Measurements from ENCODE around the gene IMMP2L. TPM values are rescaled to one million over a fixed set of nuclear protein-coding genes. Genes with fewer than 3 reads are reported as not detected.
A peak's percentile ranks its signal among the peaks of the same experiment; 100 is the strongest.

The IMMP2L gene
- total RNA-seq, 4 donors from 2014 or later = 8.3 to 19.2 (median 17.8) TPM

DNA sequence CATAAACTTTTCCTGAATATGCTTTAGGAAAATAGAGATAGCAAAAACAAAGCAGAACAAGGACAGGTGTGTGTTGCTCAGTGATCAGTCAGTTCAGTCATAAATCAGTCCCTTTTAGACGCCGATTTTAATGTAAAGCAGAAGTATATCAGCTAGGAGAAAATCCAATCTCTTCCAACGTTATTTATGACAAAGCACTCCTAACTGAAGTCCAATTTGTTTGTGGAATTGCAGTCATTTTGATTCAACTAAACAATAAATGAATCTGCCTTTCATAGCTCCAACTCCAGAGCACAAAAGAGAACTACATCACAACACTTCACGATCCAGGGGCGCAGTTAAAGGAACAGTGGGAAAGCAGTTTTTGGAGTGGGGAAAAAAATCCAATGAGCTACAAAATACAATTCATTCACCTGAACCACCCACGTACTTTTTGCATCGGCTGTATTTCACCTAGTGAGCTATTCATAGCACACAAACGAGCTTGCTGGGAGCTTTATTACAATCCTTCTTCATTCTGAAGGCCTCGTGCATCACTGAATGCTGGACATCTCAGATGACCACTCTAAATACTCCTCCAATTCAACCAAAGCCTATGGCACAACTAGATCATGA, 320.0 kb downstream of the IMMP2L start:
- no peak overlapping the region for H3K4me3 ChIP-seq
- H3K36me3 ChIP-seq = no peaks in the 10 kb centered on the region
- ATAC-seq (no peak), DNase-seq (no peak)
- TF ChIP-seq POLR2A (IDR thresholded peaks at IDR 0.05) = no peak
- TF ChIP-seq, protein P1, sequence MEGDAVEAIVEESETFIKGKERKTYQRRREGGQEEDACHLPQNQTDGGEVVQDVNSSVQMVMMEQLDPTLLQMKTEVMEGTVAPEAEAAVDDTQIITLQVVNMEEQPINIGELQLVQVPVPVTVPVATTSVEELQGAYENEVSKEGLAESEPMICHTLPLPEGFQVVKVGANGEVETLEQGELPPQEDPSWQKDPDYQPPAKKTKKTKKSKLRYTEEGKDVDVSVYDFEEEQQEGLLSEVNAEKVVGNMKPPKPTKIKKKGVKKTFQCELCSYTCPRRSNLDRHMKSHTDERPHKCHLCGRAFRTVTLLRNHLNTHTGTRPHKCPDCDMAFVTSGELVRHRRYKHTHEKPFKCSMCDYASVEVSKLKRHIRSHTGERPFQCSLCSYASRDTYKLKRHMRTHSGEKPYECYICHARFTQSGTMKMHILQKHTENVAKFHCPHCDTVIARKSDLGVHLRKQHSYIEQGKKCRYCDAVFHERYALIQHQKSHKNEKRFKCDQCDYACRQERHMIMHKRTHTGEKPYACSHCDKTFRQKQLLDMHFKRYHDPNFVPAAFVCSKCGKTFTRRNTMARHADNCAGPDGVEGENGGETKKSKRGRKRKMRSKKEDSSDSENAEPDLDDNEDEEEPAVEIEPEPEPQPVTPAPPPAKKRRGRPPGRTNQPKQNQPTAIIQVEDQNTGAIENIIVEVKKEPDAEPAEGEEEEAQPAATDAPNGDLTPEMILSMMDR (IDR thresholded peaks at IDR 0.05 in 4 of 5, conservative IDR thresholded peaks at IDR 0.05 in 1 of 5) = no peak
- H3K27ac ChIP-seq = no peak overlapping the region
- intact Hi-C loops (cut with DNase I; ENCODE audit: low total_unique reads) (no loop called here), in situ Hi-C loops (cut with MboI; ENCODE audit: low sequenced_read_pairs in 4 of 4) (no loop called here)
- H3K27me3 ChIP-seq = no peaks in the 10 kb centered on the region
- no peaks in the 10 kb centered on the region for H3K9me3 ChIP-seq
- H3K4me1 ChIP-seq = peaks cover 0 to 9% of the 10 kb centered on the region in 2 donors

DNA sequence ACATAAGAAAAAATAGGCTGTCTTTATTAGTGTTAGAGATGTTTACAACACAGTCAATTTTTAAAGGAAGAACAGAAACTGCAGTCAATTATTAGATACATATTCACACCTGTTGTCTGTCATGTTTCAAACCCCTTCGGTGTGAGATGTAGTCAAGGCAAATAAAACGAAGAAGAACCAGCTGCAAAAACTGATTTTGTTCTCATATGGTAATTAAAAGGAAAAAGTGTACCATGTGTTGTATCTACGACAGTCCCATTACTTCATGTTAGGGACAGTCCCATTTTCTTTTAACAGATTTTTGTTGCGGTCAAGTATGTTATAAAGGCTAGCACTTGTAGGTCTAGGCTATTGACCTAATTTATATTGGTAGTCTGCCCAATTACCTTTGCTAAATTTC, 321.9 kb downstream of the IMMP2L start:
- Histone ChIP-seq H3K27ac (no peak overlapping the region), H3K36me3 (no peaks in the 10 kb centered on the region), H3K27me3 (no peaks in the 10 kb centered on the region), H3K4me1 (peaks cover 0 to 9% of the 10 kb centered on the region in 2 donors), H3K9me3 (no peaks in the 10 kb centered on the region), H3K4me3 (no peak overlapping the region)
- in situ Hi-C loops (cut with MboI; ENCODE audit: low sequenced_read_pairs in 4 of 4) (no loop called here), intact Hi-C loops (cut with DNase I; ENCODE audit: low total_unique reads) (no loop called here)
- ATAC-seq = no peak
- DNase-seq = no peak
- TF ChIP-seq, protein P1 (IDR thresholded peaks at IDR 0.05 in 4 of 5, conservative IDR thresholded peaks at IDR 0.05 in 1 of 5) = no peak
- TF ChIP-seq POLR2A (IDR thresholded peaks at IDR 0.05) = no peak

DNA sequence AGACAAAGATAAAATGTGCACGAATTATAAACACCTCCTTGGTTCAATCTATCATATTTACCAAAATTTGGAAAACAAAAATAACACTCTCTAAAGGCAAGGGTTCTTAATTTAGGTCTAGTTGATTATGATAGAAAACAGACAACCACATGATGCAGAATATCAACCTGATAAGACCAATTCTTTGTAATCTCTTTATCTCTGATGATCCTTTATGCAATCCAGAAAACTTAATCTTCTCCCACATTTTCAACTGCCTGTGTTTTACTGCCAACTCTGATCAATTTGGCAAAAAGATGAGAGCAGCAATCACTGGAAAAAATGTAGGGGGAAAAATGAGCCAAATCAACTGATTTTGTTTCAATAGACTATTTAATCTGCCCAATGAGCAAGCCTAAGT, 322.9 kb downstream of the IMMP2L start:
- Histone ChIP-seq H3K9me3 (no peaks in the 10 kb centered on the region), H3K4me3 (no peak overlapping the region), H3K27ac (no peak overlapping the region), H3K27me3 (no peaks in the 10 kb centered on the region), H3K4me1 (peaks cover 0 to 9% of the 10 kb centered on the region in 2 donors), H3K36me3 (no peaks in the 10 kb centered on the region)
- intact Hi-C loops (cut with DNase I; ENCODE audit: low total_unique reads) = no loop called here
- in situ Hi-C loops (cut with MboI; ENCODE audit: low sequenced_read_pairs in 4 of 4) = no loop called here
- ATAC-seq (no peak), DNase-seq (no peak)
- TF ChIP-seq POLR2A (IDR thresholded peaks at IDR 0.05) = no peak
- TF ChIP-seq, protein P1 (IDR thresholded peaks at IDR 0.05 in 4 of 5, conservative IDR thresholded peaks at IDR 0.05 in 1 of 5) = no peak

DNA sequence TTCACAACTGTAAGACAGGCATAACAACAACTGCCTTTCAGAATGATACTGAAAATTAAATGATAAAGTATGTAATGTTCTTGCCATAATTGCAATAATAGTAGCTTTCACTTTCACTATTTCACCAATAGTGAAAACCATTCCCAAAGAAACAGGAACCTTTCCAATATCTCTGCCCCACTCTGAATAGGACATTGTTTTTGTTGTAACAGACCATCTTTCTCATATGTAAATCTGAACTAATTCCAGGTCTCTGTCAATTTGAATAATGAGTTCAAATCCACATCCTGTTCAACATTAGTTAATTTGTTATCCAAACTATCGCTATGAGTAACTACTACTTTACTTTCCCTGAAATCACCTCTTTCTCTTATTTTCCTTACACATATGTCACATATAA, 323.4 kb downstream of the IMMP2L start:
- Histone ChIP-seq H3K27me3 (no peaks in the 10 kb centered on the region), H3K4me3 (peak overlapping the region in 1 of 4 donors; percentile 1), H3K27ac (no peak overlapping the region), H3K4me1 (peaks cover 0 to 9% of the 10 kb centered on the region in 2 donors), H3K9me3 (no peaks in the 10 kb centered on the region), H3K36me3 (no peaks in the 10 kb centered on the region)
- ATAC-seq (no peak), DNase-seq (no peak)
- in situ Hi-C loops (cut with MboI; ENCODE audit: low sequenced_read_pairs in 4 of 4) = no loop called here
- intact Hi-C loops (cut with DNase I; ENCODE audit: low total_unique reads) = no loop called here
- TF ChIP-seq, protein P1 (IDR thresholded peaks at IDR 0.05 in 4 of 5, conservative IDR thresholded peaks at IDR 0.05 in 1 of 5) = no peak
- TF ChIP-seq POLR2A (IDR thresholded peaks at IDR 0.05) = no peak

DNA sequence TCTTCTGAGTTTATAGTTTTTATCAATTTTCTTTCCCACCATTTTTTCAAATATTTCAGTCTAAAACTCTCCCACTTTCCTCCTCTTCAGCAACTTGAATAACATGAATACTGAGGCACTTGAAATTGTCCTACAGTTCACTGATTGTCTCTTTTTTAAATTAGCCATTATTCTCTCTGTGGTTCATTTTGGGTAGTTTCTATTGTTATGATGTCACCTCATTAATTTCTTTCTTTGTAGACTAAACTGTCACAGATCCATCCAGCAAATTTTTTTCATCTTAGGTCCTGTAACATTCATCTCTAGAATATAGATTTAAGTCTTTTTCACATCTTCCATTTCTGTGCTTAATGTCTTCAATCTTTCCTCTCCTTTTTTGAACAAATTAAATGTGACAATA, 326.6 kb downstream of the IMMP2L start:
- ATAC-seq (no peak), DNase-seq (no peak)
- in situ Hi-C loops (cut with MboI; ENCODE audit: low sequenced_read_pairs in 4 of 4) = no loop called here
- no peak overlapping the region for H3K27ac ChIP-seq
- peaks cover 0 to 4% of the 10 kb centered on the region in 2 donors for H3K4me1 ChIP-seq
- no peaks in the 10 kb centered on the region for H3K36me3 ChIP-seq
- H3K4me3 ChIP-seq = no peak overlapping the region
- intact Hi-C loops (cut with DNase I; ENCODE audit: low total_unique reads) = no loop called here
- H3K9me3 ChIP-seq = no peaks in the 10 kb centered on the region
- TF ChIP-seq, protein P1 (IDR thresholded peaks at IDR 0.05 in 4 of 5, conservative IDR thresholded peaks at IDR 0.05 in 1 of 5) = no peak
- no peak for TF ChIP-seq POLR2A (IDR thresholded peaks at IDR 0.05)
- H3K27me3 ChIP-seq = no peaks in the 10 kb centered on the region

All from gastrocnemius medialis (tissue), 4 donors.